Activated B cell treated with CpG ODN at 0.5 μM for 24 hours (primary cell): Measurements from ENCODE around the gene SNAP25. TPM values are rescaled to one million over a fixed set of nuclear protein-coding genes. Genes with fewer than 3 reads are reported as not detected.

Source experiments
- ATAC-seq: fragments of 200-7000 bp; cut with Tn5 transposase; one replicate; pipeline ENCODE4 v1.10.0; 2021; ENCODE audit warnings: low read depth, mild to moderate bottlenecking, moderate library complexity
- CTCF ChIA-PET: fragments of 350-600 bp; sonication (Branson Sonifier 250); formaldehyde crosslinking; loops from one replicate; lab custom pipeline; 2021; ENCODE audit warnings: antibody characterized with exemption; lab: Charles Lee
- POLR2A ChIA-PET: fragments of 350-600 bp; sonication (Branson Sonifier 250); formaldehyde crosslinking; loops from one replicate; lab custom pipeline; 2021; ENCODE audit warnings: antibody characterized with exemption; lab: Charles Lee
- DNase-seq: peaks from one replicate; pipeline ENCODE4 v3.0.0; 2022
- H3K27ac Mint-ChIP-seq: one replicate; pipeline ENCODE4 v1.8.0; 2020; ENCODE audit warnings: mixed read lengths
- H3K27me3 Mint-ChIP-seq: one replicate; pipeline ENCODE4 v1.8.0; 2021; ENCODE audit warnings: mixed read lengths
- H3K36me3 Mint-ChIP-seq: one replicate; pipeline ENCODE4 v1.8.0; 2021; ENCODE audit warnings: low read depth, mixed read lengths
- H3K4me1 Mint-ChIP-seq: one replicate; pipeline ENCODE4 v1.8.0; 2021; ENCODE audit warnings: mixed read lengths
- H3K4me3 Mint-ChIP-seq: one replicate; pipeline ENCODE4 v1.8.0; 2020; ENCODE audit warnings: mild to moderate bottlenecking, mixed read lengths
- H3K9me3 Mint-ChIP-seq: one replicate; pipeline ENCODE4 v1.8.0; 2020; ENCODE audit warnings: mixed read lengths
- intact Hi-C: fragments of 100-400 bp; cut with micrococcal nuclease; formaldehyde crosslinking; loops from one replicate; pipeline ENCODE4 v1.15.1; 2024
- total RNA-seq: library from RNA; stranded (reverse); gene quantifications from 2 replicates; pipeline ENCODE4 v1.2.3, GENCODE V29; 2022
- TF ChIP-seq, protein P1 (sequence below): fragments of 200-600 bp; IDR thresholded peaks from one replicate; pipeline ENCODE4 v1.8.0; 2022; ENCODE audit warnings: antibody characterized with exemption, mild to moderate bottlenecking

Gene SNAP25
- total RNA-seq, 1 donor from 2014 or later: not detected

- ChIA-PET CTCF (no interaction called here), POLR2A (no interaction called here)
Observed at GRCh38 chr20:10332656-10333415, 114.2 kb downstream of the SNAP25 start.

GRCh38 chr20:10336959-10337729, 118.5 kb downstream of the SNAP25 start:
- H3K27ac Mint-ChIP-seq: no peak overlapping the region
- TF ChIP-seq, protein P1, sequence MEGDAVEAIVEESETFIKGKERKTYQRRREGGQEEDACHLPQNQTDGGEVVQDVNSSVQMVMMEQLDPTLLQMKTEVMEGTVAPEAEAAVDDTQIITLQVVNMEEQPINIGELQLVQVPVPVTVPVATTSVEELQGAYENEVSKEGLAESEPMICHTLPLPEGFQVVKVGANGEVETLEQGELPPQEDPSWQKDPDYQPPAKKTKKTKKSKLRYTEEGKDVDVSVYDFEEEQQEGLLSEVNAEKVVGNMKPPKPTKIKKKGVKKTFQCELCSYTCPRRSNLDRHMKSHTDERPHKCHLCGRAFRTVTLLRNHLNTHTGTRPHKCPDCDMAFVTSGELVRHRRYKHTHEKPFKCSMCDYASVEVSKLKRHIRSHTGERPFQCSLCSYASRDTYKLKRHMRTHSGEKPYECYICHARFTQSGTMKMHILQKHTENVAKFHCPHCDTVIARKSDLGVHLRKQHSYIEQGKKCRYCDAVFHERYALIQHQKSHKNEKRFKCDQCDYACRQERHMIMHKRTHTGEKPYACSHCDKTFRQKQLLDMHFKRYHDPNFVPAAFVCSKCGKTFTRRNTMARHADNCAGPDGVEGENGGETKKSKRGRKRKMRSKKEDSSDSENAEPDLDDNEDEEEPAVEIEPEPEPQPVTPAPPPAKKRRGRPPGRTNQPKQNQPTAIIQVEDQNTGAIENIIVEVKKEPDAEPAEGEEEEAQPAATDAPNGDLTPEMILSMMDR: no peak
- H3K9me3 Mint-ChIP-seq: no peaks in the 10 kb centered on the region
- POLR2A ChIA-PET: no interaction called here
- H3K4me3 Mint-ChIP-seq: no peak overlapping the region
- intact Hi-C loops: no loop called here
- H3K4me1 Mint-ChIP-seq: no peaks in the 10 kb centered on the region
- ATAC-seq: no peak
- no peaks in the 10 kb centered on the region for H3K27me3 Mint-ChIP-seq
- CTCF ChIA-PET: no interaction called here
- DNase-seq: no peak
- no peaks in the 10 kb centered on the region for H3K36me3 Mint-ChIP-seq

More at GRCh38 chr20:10332656-10333415, 114.2 kb downstream of the SNAP25 start:
- Mint-ChIP-seq H3K27me3 (no peaks in the 10 kb centered on the region), H3K9me3 (no peaks in the 10 kb centered on the region), H3K4me3 (no peak overlapping the region), H3K27ac (no peak overlapping the region), H3K4me1 (no peaks in the 10 kb centered on the region), H3K36me3 (no peaks in the 10 kb centered on the region)
- TF ChIP-seq, protein P1: no peak
- ATAC-seq (no peak), DNase-seq (no peak)
- intact Hi-C loops: no loop called here

DNA sequence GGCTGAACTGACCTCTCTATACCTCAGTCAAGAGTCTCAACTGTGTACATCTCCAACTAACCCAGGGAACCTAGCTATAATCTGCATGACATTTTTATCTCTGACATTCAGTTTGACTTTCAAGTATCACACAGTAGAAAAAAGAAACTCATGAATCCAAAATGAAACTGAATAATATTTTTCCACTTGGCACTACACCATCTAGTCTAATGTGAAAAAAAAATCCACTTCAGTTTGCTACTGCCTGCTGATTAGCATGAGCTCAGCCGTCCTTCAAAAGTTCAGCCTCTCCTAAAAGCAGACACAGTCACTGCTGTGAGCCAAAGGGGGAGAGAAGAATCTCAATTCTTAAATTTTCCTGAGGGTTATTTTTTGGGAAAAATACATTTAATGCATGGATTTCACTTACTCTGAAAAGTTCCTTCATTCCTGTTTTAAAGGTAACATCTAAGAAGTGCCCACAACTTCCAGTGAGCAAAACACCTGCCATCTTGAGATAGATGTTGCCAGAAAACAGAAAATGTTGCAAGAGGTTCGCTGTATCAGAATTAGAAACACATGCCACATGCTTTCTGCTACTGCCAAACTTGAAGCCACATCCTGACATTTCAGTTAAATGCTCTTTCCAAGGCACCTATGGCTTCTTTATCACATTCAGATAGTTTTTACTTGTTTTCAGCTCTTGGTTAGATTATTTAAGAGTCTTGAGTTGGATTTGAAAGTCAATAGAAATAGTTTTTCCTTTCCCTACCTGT, 120.0 kb downstream of the SNAP25 start:
- intact Hi-C loops: no loop called here
- POLR2A ChIA-PET: no interaction called here
- no peaks in the 10 kb centered on the region for H3K27me3 Mint-ChIP-seq
- H3K9me3 Mint-ChIP-seq: no peaks in the 10 kb centered on the region
- ATAC-seq (no peak), DNase-seq (no peak)
- TF ChIP-seq, protein P1: no peak
- CTCF ChIA-PET: no interaction called here
- no peaks in the 10 kb centered on the region for H3K4me1 Mint-ChIP-seq
- no peak overlapping the region for H3K4me3 Mint-ChIP-seq
- H3K27ac Mint-ChIP-seq: no peak overlapping the region
- H3K36me3 Mint-ChIP-seq: no peaks in the 10 kb centered on the region

GRCh38 chr20:10339609-10340008, 121.0 kb downstream of the SNAP25 start:
- H3K27ac Mint-ChIP-seq: no peak overlapping the region
- ATAC-seq (no peak), DNase-seq (no peak)
- intact Hi-C loops: no loop called here
- no peaks in the 10 kb centered on the region for H3K36me3 Mint-ChIP-seq
- H3K4me3 Mint-ChIP-seq: no peak overlapping the region
- TF ChIP-seq, protein P1: no peak
- H3K9me3 Mint-ChIP-seq: no peaks in the 10 kb centered on the region
- no peaks in the 10 kb centered on the region for H3K27me3 Mint-ChIP-seq
- ChIA-PET CTCF (no interaction called here), POLR2A (no interaction called here)
- no peaks in the 10 kb centered on the region for H3K4me1 Mint-ChIP-seq

GRCh38 chr20:10342152-10342551, 123.5 kb downstream of the SNAP25 start:
- no peaks in the 10 kb centered on the region for H3K9me3 Mint-ChIP-seq
- ATAC-seq (no peak), DNase-seq (no peak)
- ChIA-PET POLR2A (no interaction called here), CTCF (no interaction called here)
- TF ChIP-seq, protein P1: no peak
- no peak overlapping the region for H3K4me3 Mint-ChIP-seq
- H3K27ac Mint-ChIP-seq: no peak overlapping the region
- no peaks in the 10 kb centered on the region for H3K4me1 Mint-ChIP-seq
- intact Hi-C loops: no loop called here
- H3K36me3 Mint-ChIP-seq: no peaks in the 10 kb centered on the region
- peaks cover 2% of the 10 kb centered on the region for H3K27me3 Mint-ChIP-seq
